NCI-H146 treated with DMSO at 0.1 percent for 48 hours (cell line): ENCODE data around the gene RPS6KA2.
A peak's percentile ranks its signal among the peaks of the same experiment; 100 is the strongest.

Experiments
- DNase-seq: peaks from one replicate; lab custom pipeline; 2025; ENCODE audit not compliant: unreplicated experiment; lab: John Stamatoyannopoulos, UW

Gene RPS6KA2

DNA sequence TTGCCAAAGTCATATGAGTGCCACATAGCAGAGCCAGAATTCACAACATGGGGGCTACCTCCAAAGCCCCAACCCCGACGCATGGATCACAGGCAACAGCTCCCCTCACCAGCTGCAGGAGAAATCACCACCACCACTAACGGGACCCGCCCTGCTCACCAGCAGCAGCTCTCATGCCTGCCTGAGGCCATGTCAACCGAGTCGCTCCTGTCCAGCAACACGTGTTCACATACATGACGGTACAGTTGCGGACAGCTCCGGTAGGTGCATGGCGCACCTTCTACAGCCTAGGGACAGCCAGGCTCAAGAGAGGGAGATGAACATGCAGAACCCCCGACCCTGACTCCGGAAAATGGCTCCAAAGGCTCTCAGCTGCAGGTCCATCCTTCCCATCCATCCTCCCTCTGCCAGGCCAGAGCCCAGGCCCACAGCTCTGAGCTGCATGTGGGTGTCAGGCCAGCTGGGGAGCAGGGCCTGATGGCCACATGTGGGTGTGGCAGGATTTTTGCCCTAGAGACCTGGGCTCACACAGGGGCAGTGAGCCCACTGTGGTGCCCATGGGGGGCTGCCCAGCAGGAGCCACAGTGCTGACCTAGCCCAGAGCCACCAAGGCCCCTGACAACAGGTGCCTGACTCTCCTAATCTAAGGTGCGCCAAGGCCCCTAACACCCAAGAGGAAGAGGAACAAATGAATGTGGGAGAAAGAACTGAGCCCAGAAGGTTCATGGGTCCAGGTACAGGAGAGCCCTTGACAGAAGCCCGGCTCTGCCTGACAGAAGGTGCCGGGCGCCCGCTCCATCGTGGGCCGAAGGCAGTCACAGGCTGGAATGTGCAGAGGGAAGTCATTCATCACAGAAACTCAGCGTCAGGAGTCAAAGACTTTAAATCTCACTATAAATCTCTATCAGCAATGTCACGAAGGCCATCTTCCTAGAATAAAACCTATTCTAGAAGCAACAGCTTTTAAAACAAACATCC, 10.5 kb downstream of the RPS6KA2 start:
- DNase-seq, result no peak

DNA sequence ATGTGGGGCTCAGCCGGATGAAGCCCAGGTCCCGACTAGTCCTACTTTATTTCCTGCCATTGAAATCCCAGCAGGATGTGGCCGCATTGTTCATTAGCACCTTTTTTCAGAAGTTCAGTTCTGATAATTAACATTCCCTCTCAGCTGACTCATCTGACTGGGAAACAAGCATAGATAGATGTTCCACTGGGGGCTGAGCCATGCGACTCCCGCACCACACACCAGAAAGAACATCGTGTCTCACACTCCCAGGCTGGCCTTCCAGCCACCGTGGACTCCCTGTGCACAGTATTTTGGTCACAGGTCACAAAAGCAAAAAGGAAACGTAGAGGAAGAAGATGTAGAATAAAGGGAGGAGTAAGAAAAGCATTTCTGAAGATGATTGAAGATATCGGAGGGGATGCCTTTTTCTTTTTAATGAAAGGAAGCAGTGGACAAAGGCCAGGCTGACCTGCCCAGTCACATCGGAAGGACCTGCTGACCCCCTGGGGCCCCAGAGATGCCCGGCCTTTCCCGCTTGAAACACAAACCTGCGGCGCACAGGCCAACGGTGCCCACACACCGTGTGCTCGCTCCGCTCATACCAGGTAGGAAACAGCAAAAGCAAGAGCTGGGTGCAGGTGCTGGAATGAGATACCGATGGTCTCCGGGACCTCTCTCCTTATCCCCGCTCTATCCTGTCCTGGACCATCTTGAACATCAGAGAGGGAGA, 11.8 kb downstream of the RPS6KA2 start:
- no peak for DNase-seq

DNA sequence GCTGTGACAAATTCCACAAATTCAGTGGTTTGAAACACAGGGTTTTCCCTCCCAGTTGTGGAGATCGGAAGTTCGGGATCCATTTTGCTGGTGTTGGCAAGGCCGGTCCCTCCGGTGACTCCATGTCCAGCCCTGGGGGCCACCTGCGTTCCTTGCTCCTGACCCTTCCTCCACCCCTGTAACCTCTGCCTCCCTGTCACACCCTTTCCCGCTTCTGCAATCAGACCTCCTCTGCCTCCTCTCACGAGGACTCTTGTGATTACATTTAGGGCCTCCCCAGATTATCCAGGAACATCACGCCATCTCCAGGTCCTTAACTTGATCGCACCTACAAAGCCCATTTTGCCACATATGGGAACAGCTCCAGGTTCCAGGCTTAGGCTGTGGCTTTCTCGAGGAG, 12.5 kb downstream of the RPS6KA2 start:
- DNase-seq, result no peak

DNA sequence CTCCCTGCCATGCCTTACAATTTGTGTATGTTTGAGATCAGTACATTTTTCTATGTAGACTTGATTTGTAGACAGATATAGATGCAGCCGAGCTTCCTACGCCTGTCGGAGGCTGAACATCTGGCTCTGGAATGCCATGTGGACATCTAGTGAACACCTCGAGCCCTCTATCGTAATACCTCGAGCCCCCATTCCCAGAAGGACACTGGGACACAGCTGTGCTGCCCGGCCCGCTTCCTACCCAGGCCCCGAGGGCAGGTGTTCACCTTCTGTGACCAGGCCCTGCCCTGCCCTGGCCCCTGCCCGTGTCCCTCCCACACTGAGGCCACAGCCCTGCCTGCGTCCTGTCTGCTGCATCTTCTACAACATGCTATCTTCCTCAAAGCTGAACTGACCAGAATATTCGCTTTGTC, 12.9 kb downstream of the RPS6KA2 start:
- DNase-seq, result no peak

DNA sequence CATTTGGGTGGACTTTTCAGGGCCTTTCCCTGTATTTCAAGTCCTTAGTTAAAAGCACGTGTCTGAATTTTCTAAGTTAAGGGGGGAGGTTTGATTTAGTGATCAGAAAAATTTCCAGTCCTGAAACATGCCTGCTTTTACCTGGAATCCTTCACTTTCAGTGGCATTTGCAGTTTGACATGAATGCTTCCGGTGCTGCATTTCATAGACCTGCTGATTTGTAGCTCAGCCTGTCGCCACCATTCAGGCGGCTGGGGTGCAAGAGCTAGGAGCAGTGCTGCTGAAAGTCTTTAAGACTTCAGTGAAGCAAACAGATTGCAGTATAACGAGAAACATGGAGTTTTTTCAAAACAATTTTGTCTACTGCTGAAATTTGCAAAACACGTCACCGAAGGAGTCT, 14.0 kb downstream of the RPS6KA2 start:
- DNase-seq, result no peak

DNA sequence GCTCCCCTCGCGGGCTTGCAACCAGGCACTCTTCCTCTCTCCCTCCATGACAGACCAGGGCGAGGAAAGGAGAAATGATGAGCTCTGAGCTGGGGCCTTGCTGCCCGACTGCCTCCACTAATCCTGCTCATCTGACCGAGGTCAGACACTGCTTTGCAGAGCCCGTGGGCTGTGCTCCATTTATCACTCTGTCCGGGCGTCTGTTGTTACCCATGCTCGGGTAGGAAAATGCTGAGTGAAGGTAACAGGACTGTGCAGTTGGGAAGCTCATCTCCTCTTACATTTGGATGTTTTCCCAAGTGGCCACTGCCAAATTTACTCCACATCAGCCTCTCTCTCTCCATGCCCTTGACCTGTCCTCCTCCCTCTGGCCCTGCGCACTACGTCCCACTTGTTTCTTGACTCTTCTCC, 14.6 kb downstream of the RPS6KA2 start:
- DNase-seq, result no peak

DNA sequence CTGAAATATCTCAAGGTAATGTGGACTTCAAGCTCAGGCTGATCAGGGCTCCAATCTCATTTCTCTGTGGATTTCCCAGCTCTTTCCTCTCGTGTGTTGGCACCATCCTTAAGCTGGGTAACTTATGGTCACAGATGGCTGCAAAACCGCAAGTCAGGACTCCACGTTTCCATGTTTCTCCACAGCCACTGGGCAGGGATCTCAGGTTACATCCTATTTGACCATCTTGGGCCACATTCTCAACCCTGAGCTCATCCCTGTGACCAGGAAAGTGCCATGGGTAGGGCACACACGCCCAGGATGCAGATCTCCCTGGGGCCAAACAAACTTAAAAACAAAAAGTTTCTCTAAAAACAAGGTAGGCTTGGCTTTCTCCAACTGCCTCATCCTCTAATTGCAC, 15.4 kb downstream of the RPS6KA2 start:
- DNase-seq, result no peak

DNA sequence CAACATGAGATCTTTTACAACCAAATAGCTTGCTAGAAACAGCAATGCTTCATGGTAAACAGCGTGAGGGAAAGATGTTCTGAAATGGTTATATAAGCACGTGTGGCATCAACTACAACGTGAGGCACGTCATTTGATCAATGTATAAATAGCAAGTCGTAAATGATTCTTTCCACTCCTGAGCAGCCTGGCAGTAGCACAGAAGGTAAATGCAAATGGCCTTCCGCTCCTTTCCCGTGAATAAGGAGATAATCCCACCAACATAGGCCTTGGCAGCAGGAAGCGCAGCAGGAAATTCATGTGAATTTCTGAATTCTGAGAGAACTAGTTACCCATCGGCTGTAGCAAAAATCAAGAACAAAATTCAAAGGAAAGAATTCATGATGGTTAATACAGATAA, 17.0 kb downstream of the RPS6KA2 start:
- DNase-seq, result no peak

DNA sequence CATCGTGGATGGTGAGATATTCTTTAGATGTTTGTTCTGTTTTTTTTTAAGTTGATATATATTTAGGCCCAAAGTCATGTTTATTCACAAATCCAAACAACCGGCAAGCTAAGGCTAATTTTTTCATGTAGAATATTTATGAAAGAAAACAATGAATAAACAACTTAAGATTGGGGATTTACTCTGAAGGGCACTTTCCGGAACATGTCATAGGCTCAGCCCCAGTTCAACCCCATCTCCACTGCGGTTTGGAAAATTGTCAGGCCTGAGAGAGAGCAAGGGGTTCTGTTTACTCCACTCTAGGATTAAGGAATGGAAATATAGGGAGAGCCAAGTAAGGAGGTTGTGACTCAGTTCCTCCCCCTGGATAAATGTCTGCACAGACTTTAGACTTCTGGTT, 18.3 kb downstream of the RPS6KA2 start:
- no peak for DNase-seq

DNA sequence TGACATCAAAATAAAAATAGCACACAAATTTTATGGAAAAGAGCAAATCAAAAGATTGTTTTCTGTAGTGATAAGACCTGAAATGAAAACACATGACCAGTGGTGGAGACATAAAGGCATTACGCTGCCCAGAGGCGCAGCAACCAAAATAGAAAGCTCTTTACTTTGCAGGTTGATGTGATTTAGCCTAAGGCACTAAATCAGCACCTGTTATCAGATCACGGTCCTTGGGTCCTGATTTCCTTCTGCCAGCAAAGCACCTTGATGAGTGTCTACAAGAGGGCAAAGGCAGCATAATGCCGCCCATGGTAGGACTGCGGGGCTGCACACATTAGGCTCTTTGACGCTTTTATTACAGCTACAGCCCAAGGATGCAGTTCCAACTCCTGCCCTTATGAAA, 21.3 kb downstream of the RPS6KA2 start:
- no peak for DNase-seq

DNA sequence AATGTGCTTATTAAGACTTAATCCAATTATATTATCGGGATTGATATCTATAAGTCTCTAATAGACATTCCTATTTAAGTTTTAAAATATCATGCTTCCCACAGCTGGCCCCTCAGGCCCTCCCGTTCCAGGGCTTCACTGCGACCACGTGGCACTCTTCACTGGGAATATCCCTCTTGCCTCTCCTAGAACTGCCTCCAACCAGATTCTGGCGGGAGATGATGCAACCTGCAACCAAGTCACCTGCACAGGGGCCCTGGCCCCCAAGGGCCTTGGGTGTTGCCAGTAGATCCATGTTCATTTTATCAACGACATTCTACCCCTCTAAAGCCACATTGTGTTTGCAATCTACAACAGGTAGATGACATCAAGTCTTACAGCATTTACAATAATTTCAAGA, 22.1 kb downstream of the RPS6KA2 start:
- no peak for DNase-seq

DNA sequence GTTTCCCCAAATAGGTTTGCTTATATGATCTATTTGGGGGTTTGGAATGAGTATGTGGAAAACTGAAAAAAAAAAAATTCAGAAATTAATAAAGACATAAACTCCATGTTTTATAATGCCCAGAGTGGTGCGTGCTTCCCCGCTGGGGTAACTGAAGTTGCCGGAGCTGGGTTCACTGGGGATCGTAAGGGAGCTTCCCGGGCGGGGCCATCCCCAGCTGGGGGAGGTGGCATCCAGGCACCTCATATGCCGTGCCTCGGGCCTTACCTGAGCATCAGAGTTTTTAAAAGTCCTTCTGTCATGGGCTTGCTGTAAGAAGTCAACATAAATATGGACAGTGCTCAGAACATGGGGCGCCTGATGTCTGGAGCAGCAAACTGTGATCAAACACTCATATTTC, 22.7 kb downstream of the RPS6KA2 start:
- DNase-seq, result no peak

DNA sequence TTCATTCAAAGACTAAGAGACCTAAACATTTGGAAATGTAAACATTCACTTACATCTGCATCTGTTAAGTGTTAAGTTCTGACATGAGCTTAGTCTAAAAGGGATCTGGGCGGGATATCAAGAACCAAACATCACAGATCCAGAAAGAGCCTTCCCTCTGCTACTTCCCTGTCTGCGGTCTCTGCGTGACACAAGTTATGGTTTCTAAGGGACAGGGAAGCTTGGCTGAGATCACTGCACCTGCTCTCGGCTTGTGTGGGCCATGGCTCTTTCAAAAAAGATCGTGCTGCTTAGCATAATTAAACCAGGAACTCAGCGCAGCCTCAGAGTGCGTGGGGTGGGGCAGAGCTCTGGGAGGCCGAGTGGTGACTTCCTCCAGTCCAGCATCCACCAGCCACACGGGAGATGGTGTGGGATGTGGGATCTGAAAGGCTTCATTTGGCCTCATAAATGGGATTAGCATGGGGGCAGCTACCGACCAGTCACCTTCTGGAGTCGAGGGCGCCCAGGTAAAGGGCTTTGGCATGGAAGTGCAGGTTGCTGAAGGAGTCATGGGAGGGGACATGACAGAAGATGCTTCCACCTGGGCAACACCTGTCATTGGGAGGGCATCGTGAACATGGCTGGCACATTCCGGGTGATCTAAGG, 23.9 kb downstream of the RPS6KA2 start:
- peak; percentile 51 for DNase-seq

DNA sequence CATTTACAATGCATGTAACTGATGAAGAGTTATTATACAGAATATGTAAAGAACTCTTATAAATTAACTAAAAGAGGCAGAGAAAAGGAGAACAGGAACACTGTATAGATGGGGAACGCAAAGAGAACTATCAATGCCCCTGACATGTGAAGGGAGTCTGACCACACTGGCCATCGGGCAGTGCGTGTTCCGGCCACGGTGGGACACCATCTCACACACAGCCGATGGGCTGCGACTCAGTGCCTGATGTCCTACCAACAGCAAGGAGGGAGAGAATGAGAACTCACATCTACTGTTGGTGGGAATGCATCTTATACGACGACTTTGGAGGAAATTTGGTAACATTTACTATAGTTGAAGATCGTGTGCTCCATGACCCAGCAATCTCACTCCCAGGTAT, 25.1 kb downstream of the RPS6KA2 start:
- no peak for DNase-seq

DNA sequence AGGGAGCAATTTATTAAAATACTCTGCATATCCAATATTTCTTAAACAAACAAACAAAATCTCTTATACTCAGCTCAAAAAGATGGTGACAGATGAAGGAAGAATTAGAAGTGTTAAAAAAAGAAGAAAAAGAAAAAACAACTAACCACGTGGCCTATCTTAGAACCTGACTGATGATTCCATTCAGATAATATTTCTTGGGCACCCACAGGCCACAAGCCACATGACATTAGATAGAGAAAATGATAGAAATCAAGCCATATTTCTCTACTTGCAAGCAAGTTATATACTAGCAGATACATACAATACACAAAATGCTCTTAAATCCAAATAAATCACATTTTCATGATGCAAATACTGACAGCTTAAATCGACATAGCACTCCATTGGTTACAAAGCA, 26.1 kb downstream of the RPS6KA2 start:
- no peak for DNase-seq

DNA sequence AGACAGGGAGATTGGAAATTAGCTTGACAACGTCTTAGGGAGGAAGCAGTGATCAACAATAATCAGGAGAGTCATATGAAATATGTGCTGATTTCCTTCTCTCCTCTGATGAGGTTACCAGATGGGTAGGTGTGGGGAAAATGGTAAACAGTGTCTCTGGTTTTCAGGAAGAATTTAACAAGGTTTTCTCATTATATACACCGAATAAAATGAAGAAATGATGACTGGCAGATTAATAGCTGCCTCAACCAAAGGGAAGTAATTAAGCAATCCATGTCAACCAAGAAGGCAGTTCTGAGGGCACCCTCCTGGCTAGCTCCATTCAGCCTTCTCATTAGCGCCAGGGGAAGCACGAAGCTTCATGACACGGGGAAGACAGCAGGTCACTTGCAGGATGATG, 27.8 kb downstream of the RPS6KA2 start:
- no peak for DNase-seq

DNA sequence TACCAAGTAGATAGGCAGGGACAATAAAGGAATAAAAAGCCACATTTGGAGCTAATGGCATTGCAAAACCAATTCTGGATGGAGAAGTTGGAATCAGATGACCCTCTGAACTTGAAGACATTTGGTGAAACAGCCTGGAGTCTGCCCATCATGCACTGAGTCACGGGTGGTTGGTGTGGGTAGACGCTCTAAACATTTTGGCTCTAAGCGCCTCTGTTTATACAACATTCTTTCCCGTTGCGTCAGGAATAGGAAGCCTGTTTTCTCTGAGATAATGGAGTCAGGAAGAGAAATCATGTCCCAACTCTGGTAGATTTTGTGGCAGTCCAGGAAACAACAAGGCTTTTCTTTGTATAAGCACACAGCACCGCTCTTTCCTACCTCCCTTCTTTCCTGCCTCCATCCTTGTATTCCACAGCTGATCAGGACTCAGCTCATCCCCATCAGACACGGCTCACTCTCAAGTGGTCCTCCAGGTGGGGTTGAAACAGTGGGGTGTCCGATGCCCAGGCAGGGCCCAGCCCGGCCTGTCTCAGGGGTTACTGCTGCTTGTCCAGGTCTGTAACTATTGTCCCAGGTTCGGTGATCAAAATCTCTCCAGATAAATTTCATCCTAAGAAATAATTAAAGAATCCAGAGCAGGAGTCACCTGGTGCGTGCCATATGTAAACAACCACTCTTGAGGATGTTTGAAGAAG, 28.5 kb downstream of the RPS6KA2 start:
- DNase-seq, result no peak

DNA sequence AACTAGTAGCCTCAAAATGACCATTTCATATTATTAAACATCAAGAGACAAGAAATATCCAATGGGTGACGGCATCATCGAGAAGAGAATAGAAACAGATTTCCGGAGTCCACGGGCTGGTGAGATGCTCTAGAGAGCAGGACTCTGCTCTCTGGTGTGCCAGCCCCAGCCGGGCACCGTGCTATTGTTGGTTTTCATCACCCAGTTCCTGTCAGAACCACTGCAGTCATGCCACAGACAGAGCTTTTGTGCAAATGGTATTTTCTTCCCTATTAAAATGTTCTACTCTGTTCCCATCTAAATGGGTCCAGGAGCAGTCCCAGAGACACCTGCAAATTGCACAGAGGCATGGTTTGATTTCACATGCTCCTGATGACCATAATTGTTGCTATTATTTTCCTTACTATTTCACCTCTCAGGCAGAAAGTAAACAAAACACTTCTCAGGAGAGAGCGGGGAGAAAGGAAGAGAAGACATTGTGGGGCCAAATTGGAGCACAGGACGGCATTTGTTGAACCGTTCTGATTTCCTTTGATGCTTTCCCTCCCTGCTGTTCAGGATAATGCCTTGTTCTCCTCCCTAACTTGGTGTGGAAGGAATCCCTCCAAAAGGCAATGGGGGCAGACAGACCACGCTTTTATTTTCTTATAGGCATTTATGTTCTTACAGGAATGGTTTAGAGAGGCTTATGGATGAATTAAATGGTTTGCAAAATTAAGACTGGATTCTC, 29.2 kb downstream of the RPS6KA2 start:
- peak; percentile 45 for DNase-seq

DNA sequence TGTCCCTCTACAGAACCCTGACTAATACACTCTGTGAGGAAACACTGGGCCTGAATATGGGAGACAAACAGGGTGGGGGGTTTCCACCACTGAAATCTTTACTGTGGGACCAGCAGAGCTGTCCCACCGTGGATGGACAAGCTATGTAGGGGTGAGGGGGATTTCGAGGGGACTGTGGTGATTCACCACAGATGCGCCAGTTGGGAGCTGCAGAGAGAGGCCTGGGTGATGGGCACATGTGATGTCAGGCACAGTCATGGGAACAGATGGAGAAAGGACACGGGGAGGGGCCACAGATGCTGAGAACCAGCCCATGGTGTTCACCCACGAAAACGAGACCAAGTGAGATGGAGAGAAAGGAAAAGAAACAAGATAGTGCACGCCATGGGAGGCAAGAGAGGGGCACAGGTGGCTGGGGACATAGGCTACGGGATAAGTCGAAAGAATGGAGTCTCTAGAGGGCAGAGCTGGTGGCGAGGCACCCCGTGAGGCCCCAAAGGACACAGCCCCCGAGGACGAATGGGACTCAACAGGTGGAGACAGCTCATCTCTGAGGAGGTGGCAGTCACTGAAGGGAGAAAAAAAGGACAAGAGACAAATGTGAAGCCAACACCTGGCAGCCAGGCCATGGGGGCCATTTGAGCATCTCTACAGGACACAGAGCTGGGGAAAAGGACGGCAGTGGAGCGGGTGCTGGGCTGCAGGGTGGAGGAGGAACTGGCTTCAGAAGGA, 30.1 kb downstream of the RPS6KA2 start:
- no peak for DNase-seq

DNA sequence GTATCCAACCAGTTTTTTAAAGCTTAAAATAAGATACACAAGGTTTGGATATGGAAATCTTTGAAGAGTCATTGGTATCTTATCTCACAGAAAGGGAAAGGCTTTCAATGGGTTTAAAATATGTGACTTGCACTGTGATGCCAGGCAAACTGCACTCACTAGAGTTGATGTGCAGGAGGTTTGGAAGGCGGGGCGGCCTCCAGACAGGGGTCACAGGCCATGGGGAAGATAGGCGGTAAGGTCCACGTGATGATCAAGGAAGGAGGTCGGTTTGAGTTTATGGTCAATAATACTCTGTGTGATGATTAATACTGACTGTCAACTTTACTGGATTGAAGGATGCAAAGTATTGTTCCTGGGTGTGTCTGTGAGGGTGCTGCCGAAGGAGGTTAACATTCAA, 31.1 kb downstream of the RPS6KA2 start:
- no peak for DNase-seq
